ENCODE data around the gene ELFN1. TPM values are rescaled to one million over a fixed set of nuclear protein-coding genes. Genes with fewer than 3 reads are reported as not detected.

ELFN1 gene
- total RNA-seq, 1 donor from 2014 or later: 12.3 TPM

DNA sequence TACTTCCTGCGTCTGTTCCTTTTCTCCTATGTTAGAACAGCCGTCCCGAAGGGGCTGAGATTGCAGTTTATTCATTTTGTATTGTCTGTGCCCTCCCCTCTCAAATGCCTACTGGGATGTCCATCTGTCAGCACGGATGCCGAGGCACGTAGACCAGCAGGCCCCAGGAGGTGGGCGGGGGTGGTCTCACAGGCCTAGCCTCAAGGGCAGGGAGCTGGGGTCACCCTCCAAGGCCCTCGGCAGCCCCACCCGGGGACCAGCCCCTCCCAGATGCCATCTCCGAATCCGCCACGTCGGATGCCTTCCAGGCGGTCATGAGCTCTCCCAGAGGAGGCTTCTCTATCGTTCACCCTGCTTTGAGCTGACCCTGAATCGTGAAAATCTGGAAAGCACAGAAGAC lies 59.7 kb downstream of the ELFN1 start:
- Mint-ChIP-seq H3K27me3 (peaks cover 8% of the 10 kb centered on the region), H3K4me3 (ENCODE audit: low read depth) (no peak overlapping the region), H3K27ac (no peak overlapping the region), H3K9me3 (ENCODE audit: low read depth) (peaks cover 13% of the 10 kb centered on the region), H3K36me3 (ENCODE audit: insufficient read depth) (peaks cover 19% of the 10 kb centered on the region), H3K4me1 (ENCODE audit: low read depth) (peaks cover 1% of the 10 kb centered on the region)
- DNase-seq (ENCODE audit: low spot score, unreplicated experiment): no peak
- TF ChIP-seq, protein P1, sequence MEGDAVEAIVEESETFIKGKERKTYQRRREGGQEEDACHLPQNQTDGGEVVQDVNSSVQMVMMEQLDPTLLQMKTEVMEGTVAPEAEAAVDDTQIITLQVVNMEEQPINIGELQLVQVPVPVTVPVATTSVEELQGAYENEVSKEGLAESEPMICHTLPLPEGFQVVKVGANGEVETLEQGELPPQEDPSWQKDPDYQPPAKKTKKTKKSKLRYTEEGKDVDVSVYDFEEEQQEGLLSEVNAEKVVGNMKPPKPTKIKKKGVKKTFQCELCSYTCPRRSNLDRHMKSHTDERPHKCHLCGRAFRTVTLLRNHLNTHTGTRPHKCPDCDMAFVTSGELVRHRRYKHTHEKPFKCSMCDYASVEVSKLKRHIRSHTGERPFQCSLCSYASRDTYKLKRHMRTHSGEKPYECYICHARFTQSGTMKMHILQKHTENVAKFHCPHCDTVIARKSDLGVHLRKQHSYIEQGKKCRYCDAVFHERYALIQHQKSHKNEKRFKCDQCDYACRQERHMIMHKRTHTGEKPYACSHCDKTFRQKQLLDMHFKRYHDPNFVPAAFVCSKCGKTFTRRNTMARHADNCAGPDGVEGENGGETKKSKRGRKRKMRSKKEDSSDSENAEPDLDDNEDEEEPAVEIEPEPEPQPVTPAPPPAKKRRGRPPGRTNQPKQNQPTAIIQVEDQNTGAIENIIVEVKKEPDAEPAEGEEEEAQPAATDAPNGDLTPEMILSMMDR (IDR thresholded peaks at IDR 0.05; ENCODE audit: unreplicated experiment): no peak

DNA sequence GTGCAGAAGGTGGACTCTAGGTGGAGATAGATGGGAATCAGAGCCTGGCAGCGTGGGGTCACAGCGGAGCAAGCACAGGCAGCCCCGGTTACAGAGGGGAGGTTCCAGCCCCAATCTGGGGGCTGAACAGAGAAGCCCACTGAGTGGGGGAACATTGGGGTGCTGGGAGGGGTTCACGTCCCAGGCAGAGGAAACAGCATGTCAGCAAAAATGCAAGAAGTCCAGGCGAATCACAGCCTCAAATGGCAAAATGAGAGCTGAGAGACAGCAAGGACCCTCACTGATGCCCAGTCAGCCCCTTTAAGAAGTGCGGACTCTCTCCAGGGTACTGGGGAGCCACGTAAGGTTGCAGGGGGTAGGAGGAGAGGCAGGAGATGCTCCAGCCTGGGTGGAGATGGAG lies 62.0 kb downstream of the ELFN1 start:
- no peak overlapping the region for H3K4me3 Mint-ChIP-seq (ENCODE audit: low read depth)
- no peak overlapping the region for H3K27ac Mint-ChIP-seq
- H3K9me3 Mint-ChIP-seq (ENCODE audit: low read depth): peaks cover 13% of the 10 kb centered on the region
- no peaks in the 10 kb centered on the region for H3K4me1 Mint-ChIP-seq (ENCODE audit: low read depth)
- TF ChIP-seq, protein P1 (IDR thresholded peaks at IDR 0.05; ENCODE audit: unreplicated experiment): no peak
- H3K27me3 Mint-ChIP-seq: peaks cover 2% of the 10 kb centered on the region
- H3K36me3 Mint-ChIP-seq (ENCODE audit: insufficient read depth): peaks cover 19% of the 10 kb centered on the region
- no peak for DNase-seq (ENCODE audit: low spot score, unreplicated experiment)

- H3K4me3 Mint-ChIP-seq (ENCODE audit: low read depth): no peak overlapping the region
- peaks cover 19% of the 10 kb centered on the region for H3K36me3 Mint-ChIP-seq (ENCODE audit: insufficient read depth)
- TF ChIP-seq, protein P1 (IDR thresholded peaks at IDR 0.05; ENCODE audit: unreplicated experiment): no peak
- no peak for DNase-seq (ENCODE audit: low spot score, unreplicated experiment)
- H3K27me3 Mint-ChIP-seq: peaks cover 2% of the 10 kb centered on the region
- H3K4me1 Mint-ChIP-seq (ENCODE audit: low read depth): no peaks in the 10 kb centered on the region
- H3K9me3 Mint-ChIP-seq (ENCODE audit: low read depth): peaks cover 13% of the 10 kb centered on the region
- H3K27ac Mint-ChIP-seq: no peak overlapping the region
Measured at GRCh38 chr7:1732645-1733044, 62.6 kb downstream of the ELFN1 start.

DNA sequence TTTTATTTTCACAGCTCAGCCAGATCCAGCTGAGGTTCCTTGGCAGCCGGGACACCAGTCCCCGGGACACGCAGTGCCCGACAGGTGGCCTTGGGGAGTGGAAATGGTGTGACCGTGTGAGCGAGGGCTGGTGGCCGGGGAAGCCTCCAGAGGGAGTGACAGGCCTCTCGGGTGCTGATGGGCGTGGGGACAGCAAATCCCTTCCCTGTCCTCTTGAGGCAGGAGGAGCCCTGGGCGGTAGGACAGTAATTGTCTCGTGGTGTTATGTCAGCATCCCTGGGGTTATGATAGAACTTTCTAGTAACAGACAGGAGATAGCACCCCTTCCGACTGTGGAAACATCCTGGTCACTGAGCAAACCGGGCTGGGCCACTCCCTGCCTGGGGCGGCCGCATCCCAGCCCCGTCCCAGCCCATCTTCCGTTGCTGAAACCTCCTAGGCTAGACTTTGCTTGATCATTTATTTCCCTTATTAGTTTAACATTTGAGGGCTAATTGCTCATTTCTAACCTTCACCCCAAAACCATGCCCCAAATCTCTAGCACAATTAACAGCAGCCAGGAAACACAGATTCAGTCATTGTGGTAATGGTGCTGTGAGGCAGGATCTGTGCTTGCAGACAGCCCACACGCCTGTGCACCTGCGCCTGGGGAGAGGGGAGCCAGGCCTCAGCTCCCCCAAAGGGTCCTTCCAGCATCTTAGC lies 63.3 kb downstream of the ELFN1 start:
- H3K4me1 Mint-ChIP-seq (ENCODE audit: low read depth): no peaks in the 10 kb centered on the region
- TF ChIP-seq, protein P1 (IDR thresholded peaks at IDR 0.05; ENCODE audit: unreplicated experiment): no peak
- H3K4me3 Mint-ChIP-seq (ENCODE audit: low read depth): no peak overlapping the region
- H3K27me3 Mint-ChIP-seq: peaks cover 2% of the 10 kb centered on the region
- no peak for DNase-seq (ENCODE audit: low spot score, unreplicated experiment)
- peaks cover 17% of the 10 kb centered on the region for H3K36me3 Mint-ChIP-seq (ENCODE audit: insufficient read depth)
- H3K27ac Mint-ChIP-seq: no peak overlapping the region
- H3K9me3 Mint-ChIP-seq (ENCODE audit: low read depth): peaks cover 13% of the 10 kb centered on the region

GRCh38 chr7:1733908-1734730 lies 64.0 kb downstream of the ELFN1 start:
- no peaks in the 10 kb centered on the region for H3K4me1 Mint-ChIP-seq (ENCODE audit: low read depth)
- peaks cover 2% of the 10 kb centered on the region for H3K27me3 Mint-ChIP-seq
- H3K9me3 Mint-ChIP-seq (ENCODE audit: low read depth): peaks cover 13% of the 10 kb centered on the region
- H3K27ac Mint-ChIP-seq: no peak overlapping the region
- no peak overlapping the region for H3K4me3 Mint-ChIP-seq (ENCODE audit: low read depth)
- DNase-seq (ENCODE audit: low spot score, unreplicated experiment): no peak
- peaks cover 16% of the 10 kb centered on the region for H3K36me3 Mint-ChIP-seq (ENCODE audit: insufficient read depth)
- TF ChIP-seq, protein P1 (IDR thresholded peaks at IDR 0.05; ENCODE audit: unreplicated experiment): no peak

Data from progenitor cell of endocrine pancreas (in vitro differentiated cells).